NCI-H2171 (cell line): Measurements from ENCODE around the gene STRADA.
"Not testable (repeated sequence)": the region's sequence is repeated elsewhere in the genome, so short reads cannot be mapped to it uniquely, and the experiment has no call there.

ENCODE experiments used
- DNase-seq: peaks from one replicate; lab custom pipeline; 2025; lab: John Stamatoyannopoulos, UW

Gene STRADA

DNA sequence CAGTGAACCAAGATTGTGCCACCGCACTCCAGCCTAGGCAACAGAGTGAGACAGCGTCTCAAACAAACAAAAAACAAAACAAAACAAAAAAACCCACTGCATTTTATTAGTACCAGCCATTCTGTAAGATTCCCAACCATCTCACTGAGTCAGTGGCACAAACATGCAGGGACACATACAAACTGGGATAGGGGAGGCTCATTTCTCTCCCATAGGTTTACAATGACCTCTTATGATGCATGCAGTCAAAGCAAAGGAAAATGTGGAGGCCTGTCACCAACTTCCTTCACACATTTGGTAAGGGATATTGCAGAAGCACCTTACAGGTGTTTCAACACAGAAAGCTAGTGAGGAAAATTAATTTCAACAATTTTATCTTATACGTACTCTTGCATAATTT, 12.4 kb upstream of the STRADA start:
- DNase-seq, result no peak

DNA sequence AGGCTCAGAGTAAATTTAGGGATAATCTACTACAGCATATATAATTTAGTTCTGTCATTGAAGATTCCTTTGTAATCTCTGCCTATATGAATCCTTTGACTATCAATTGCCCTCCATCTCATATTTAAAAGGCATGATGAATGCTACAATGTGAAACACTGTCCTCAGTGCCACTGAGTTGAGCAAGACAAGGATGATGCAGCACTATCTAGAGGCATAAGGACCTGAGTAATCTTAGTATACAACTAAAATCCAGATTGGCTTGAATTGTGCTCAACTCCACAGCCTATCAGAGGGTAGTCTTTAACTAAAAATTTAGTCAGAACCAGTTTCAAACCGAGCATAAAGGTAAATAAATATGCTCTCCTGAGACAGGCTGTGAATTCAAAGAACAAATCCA, 11.6 kb upstream of the STRADA start:
- DNase-seq, result no peak

- DNase-seq, result no peak
These were observed 11.1 kb upstream of the STRADA start for GRCh38 chr17:63752707-63753106.

- DNase-seq, result no peak
These were observed 10.2 kb upstream of the STRADA start for GRCh38 chr17:63751806-63752205.

DNA sequence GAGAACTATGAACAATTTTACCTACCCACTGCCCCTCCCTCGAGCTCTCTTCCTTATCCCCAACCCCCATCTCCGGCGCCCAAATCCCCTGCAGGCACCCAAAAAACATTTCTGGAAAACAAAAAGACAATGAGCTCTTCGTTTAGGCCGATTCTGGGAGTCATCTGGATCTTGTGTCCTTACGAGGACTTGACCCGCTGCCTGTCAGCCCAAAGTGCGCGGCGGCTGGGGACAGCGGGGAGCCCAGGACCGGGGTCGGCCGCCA, 524 bp downstream of the STRADA start:
- peak; percentile 46 for DNase-seq

DNA sequence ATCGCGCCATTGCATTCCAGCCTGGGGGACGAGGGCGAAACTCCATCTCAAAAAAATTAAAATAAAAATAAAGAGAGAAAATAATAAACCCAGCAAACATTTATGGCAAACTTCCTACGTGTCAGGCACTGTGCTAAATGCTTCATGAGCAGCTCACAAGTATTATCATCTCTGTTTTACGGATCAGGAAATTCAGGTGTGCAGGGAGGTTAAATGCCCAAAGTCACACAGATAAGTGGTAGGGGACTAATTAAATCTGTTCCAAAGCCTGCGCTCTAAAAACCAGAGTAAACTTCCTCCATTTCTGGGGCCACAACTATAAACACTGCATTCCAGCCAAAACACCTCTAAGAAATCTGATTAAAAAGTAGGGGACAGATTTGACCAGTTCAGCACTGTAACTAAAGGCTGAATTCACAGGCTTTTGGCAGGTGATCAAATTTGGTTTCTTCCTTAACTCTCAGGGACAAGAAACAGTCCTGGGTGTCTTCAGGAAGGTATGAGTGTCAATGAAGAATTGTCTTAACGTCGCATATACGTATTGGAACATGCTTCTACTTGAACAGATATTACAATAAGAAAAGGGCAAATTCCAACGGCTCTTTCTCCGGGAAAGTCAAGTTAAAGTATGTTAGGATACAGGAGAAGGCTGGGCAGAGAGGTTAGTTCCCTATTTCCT, 996 bp downstream of the STRADA start:
- no peak for DNase-seq

DNA sequence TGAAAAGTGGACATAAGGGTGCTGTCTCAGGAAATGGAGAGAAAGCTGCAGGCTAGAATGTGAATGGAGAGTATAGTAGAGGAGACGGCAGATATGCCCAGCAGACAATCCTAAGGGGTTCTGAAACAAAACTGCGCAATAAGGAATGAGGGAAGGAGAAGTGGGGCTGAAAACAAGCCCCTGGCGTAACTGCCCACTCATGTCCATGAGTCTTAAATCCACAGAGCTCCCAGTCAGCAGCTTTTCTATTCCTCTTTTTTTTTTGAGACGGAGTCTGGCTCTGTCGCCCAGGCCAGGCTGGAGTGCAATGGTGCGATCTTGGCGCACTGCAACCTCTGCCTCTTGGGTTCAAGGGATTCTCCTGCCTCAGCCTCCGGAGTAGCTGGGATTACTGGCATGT, 5.9 kb downstream of the STRADA start:
- DNase-seq, result no peak

DNA sequence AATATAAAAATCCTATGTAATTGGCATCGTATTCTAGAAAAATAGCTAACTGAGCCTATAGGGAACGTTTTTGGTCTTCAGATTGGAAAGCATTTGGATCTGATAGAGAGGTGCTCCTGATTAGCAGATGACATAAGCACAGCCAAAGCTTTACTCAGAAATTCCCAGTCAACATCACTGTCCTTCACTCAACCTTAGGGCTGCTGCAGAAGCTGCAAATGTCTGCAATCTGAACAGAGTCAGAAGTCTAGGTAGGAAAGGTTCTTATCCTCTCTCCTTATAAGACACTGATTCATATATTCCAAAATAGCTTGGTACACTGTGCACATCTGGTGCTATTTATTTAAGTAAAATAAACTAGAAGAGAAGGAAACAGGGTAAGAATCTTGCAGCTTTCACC, 19.2 kb downstream of the STRADA start:
- DNase-seq, result no peak

GRCh38 chr17:63720194-63720593, 21.4 kb downstream of the STRADA start:
- DNase-seq, result not testable (repeated sequence)

DNA sequence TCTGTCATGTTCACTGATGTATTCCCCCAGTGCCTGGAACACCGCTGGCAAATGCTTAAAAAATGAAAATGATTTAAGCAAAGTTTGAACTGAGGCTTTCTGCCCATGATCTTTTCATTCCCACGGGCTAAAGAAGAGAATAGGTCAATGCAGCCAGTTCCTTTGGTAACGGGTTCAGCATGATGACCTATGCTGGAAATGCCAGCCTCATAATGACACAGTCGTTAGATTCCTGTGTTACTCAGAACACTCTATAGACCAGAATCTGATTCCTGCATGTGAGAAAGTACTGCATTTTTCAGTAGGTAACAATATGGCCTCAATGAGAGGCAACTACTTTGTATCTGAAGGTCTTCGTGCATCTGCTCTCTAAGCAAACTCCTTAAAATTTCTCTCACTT, 22.6 kb downstream of the STRADA start:
- DNase-seq, result no peak

GRCh38 chr17:63716426-63716825, 25.2 kb downstream of the STRADA start:
- no peak for DNase-seq

DNA sequence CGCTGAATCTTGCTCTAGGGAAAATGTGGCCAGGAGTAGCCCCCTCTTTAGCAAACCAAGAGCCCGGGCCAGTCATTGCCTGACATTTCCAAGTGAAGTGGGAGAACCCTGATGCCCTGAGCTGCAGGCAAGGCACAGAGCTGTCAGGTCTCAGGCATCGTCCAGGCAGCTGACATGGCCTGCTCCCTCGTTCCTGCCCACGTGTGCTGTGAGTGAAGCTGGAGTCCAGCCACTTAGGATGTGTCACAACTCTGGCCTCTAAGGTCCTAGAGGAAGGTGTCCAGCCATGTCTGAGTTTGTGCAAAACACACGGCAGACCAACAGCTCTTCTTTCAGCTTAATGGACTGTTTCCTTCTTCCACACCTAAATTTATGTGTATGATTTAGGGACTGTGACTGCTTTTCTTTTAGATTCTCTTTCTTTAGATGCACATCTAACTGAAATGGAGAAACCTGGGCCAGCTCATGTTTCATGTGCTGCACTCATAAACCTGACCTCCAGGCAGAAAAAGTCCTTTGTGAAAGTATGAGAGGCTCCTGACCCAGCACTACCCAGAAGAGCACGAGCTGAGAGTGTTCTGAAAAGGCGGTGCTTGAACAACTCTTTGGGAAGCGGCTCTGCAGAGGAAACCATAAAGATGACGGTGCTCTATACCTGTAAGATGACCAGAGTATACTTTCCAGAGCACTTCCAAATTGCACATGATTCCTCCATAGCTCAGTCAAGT, 26.9 kb downstream of the STRADA start:
- no peak for DNase-seq

DNA sequence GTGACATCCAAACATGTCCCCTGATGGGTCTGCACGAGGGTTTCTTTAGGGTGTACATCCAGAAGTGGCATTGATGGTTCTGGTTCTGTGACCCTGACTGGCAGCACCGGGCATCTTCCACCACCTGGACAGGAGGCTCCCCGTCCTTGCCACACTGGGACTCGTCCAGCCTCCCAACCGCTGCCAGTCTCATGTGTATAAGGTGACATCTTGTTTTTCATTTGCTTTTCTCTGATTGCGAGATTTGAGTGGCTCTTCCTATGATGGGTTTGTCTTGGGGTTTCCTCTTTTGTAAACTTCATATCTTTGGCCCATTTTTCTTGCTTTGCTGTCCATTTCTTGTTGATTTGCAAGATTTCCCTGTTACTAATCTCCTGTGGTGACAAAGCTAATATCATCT, 32.5 kb downstream of the STRADA start:
- DNase-seq, result no peak

DNA sequence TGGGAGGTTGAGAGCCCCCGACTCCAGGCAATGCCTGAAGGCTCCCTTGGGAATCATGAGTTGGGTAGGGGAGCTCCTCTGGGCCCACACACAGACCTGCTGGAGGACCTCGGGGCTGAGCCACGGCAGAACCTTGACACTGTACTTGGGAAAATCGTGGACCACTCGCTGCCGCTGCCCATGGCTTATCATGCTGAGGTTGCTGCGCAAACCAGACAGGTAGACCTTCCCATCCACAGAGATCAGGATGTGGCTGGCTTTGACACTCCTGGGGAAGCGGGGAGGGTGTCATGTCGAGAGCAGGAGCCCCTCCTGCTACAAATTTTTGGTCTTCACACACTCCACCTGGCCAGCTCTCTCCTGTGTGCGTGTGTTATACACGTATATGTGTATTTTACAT, 34.4 kb downstream of the STRADA start:
- DNase-seq, result no peak

DNA sequence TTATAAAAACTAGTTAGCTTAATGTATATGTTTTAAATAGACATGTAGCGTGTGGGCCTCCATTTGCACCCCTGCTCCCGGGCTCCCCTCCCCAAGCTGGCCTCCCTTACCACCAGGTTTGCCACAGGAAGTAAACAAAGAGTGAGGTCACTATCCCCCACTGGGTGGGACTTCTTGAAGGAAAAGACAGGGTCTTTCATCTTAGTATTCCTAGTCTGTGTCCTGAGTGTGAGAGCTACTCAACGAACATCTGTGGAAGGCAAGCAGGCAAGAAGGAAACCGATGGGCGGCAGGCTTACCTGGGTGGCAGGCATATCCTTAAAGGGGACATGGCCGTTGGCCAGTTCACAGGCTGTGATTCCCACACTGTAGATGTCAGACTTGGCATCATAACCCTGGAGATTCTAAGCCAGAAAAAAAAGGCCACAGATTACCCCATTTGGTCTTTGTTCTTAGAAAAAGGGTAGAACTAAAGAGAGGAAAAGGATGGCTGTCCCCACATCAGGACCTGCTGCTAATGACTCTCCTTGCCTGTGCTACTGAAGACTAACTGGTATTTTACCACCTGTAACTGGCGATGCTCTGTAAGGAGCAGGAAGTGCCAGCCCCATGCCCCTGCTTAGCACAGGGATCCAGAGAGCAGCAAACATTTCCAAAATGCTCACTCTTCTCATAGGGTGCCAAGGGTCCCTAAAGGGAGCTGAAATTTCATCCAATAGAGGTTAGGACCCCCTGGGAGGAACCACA, 35.1 kb downstream of the STRADA start:
- no peak for DNase-seq

- no peak for DNase-seq
These were observed 35.9 kb downstream of the STRADA start for GRCh38 chr17:63705657-63706056.

GRCh38 chr17:63704836-63705235, 36.8 kb downstream of the STRADA start:
- DNase-seq, result no peak

DNA sequence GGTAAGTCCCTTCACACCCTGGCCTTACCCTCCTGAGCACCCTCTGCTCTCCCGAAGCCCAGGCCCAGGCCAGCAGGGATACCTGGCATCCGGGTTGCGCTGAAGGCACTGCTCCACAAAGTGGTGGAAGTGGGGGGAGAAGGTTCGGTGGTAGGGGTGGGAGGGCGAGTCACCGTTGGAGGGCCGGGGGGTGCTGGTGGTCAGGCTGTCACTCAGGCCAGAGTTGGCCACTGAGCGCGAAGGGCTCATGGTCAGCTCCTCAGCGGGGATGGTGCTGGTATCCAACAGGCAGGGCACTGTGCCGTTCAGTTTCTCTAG, 37.4 kb downstream of the STRADA start:
- DNase-seq, result no peak

GRCh38 chr17:63703556-63704258, 37.9 kb downstream of the STRADA start:
- no peak for DNase-seq

DNA sequence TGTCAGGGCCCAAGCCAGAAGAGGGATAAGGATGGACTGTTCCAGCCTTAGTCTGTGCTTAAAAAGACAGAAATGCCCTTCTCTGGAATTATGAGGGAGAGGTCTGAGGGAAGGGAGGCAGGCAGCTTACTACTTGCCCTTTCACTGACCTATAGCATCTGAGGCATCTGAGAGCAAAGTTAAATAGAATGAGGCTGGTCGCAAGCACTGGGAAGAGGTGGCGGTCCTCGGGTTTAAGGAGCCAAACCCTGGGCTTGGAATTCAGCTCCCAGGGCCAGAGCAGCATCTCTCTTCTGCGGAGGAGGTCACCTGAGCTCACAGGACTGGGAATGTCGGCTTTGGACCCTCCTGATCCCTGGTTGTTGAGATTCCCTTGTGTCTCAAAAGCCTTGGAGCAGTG, 38.6 kb downstream of the STRADA start:
- DNase-seq, result no peak

DNA sequence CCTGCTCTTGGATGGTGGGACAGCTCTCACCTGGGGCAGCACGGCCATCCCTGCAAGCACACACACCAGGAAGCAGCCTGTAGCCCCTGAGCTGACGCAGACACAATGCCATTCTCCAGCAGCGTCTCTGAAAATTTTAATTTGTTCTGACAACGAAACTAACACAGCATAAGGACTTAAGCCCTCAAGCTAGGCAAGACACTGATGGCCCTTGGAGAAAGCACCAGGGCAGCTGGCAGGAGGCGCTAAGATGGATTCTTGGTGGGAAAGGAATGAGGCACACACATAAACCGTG, 38.9 kb downstream of the STRADA start:
- no peak for DNase-seq

- no peak for DNase-seq
These were observed 39.5 kb downstream of the STRADA start for GRCh38 chr17:63701868-63702720.
